Measurements from ENCODE around the gene DDX5. TPM values are rescaled to one million over a fixed set of nuclear protein-coding genes. Genes with fewer than 3 reads are reported as not detected.

DDX5 gene
- total RNA-seq, 1 experiment from 2014 or later, result 869 TPM

DNA sequence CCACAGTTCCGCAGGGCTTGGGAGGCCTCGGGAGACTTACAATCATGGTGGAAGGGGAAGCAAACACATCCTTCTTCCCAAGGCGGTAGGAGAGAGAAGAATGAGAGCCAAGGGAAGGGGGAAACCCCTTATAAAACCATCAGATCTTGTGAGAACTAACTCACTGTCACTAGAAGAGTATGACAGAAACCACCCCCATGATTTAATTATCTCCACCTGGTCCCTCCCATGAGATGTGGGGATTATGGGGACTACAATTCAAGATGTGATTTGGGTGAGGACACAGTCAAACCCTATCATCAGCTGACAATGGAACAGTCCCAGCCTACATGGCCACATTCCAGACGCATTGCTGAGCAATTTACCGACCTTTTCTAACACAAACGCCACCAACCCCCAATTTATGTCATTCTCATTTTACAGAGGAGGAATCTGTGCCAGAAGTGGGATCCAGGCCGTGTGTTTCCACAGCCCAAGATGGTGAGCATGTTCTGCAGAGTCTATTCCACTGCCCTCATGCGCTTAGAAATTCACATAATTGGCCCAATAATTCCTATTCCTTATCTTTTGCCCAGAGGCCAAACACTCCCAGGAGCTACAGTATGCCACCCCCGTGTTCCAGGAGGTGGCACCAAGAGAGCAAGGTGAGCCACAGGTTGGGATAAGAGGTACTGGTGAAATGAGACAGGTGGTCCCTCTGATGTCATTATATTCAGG, 39.9 kb downstream of the DDX5 start:
- Histone ChIP-seq H3K9ac (ENCODE audit: extremely low read depth, insufficient read length, low read length) (no peak overlapping the region), H3K27ac (ENCODE audit: insufficient read length, low read depth, low read length) (no peak overlapping the region), H3K9me3 (ENCODE audit: control insufficient read depth, low read depth, low read length) (no peaks in the 10 kb centered on the region), H3K18ac (ENCODE audit: insufficient read length, low read depth, low read length) (no peak overlapping the region), H3K4me1 (ENCODE audit: insufficient read depth, low read length) (peaks cover 4% of the 10 kb centered on the region; the same call in 1 of the 2 replicates), H2BK120ac (ENCODE audit: low read depth, low read length, poor library complexity, severe bottlenecking) (no peak overlapping the region), H3T11ph (ENCODE audit: low read length) (no peak overlapping the region), H2AK5ac (ENCODE audit: insufficient read length, low read length) (no peak overlapping the region), H4K91ac (ENCODE audit: insufficient read length, low read depth, low read length) (no peak overlapping the region), H3K23ac (ENCODE audit: insufficient read length, low read depth, low read length) (no peak overlapping the region), H3K79me2 (ENCODE audit: insufficient read depth, low read length) (no peaks in the 10 kb centered on the region), H3K4ac (ENCODE audit: low read depth, low read length) (no peak overlapping the region), H2BK20ac (ENCODE audit: low read depth, low read length, poor library complexity, severe bottlenecking) (no peak overlapping the region), H2AFZ (ENCODE audit: low read length) (no peak overlapping the region), H3K14ac (ENCODE audit: insufficient read depth, low read length) (no peak overlapping the region), H3K27me3 (ENCODE audit: insufficient read depth, low read length) (no peaks in the 10 kb centered on the region), H2BK5ac (ENCODE audit: insufficient read length, low read length) (no peak overlapping the region), H3K4me2 (ENCODE audit: insufficient read depth, insufficient read length, low read length) (no peak overlapping the region), H3K23me2 (ENCODE audit: insufficient read length, low read depth, low read length, poor library complexity, severe bottlenecking) (no peaks in the 10 kb centered on the region), H4K20me1 (ENCODE audit: control insufficient read depth, insufficient read depth, insufficient read length) (no peaks in the 10 kb centered on the region), H2BK12ac (ENCODE audit: insufficient read length, low read depth, low read length) (no peak overlapping the region), H4K8ac (replicated peaks; ENCODE audit: insufficient read length, low read depth, low read length) (no peak overlapping the region), H4K5ac (ENCODE audit: insufficient read length, low read depth, low read length) (no peak overlapping the region), H3K79me1 (ENCODE audit: insufficient read depth, low read depth, low read length, poor library complexity, severe bottlenecking) (no peaks in the 10 kb centered on the region), H2BK15ac (ENCODE audit: low read depth, low read length) (no peak overlapping the region), H3K56ac (ENCODE audit: insufficient read length, low read depth, low read length) (no peak overlapping the region)
- H3K4me3 Mint-ChIP-seq, result no peak overlapping the region
- no peak overlapping the region for H3K27ac Mint-ChIP-seq
- WGBS (ENCODE audit: extremely low coverage, insufficient read length, low lambda C conversion rate), result no CpG with 5 or more reads among the region's 9 CpGs
- H3K4me1 Mint-ChIP-seq, result peaks cover 8 to 13% of the 10 kb centered on the region in 2 experiments
- no peaks in the 10 kb centered on the region; the same call in 1 of the 2 replicates for H3K27me3 Mint-ChIP-seq (ENCODE audit: low read depth)
- DNase-seq, result no peak
- no peaks in the 10 kb centered on the region; a peak in 1 of 7 replicates for H3K36me3 Mint-ChIP-seq (ENCODE audit: insufficient read depth in 1 of 3, low read depth in 3 of 3)
- TF ChIP-seq, protein P1, sequence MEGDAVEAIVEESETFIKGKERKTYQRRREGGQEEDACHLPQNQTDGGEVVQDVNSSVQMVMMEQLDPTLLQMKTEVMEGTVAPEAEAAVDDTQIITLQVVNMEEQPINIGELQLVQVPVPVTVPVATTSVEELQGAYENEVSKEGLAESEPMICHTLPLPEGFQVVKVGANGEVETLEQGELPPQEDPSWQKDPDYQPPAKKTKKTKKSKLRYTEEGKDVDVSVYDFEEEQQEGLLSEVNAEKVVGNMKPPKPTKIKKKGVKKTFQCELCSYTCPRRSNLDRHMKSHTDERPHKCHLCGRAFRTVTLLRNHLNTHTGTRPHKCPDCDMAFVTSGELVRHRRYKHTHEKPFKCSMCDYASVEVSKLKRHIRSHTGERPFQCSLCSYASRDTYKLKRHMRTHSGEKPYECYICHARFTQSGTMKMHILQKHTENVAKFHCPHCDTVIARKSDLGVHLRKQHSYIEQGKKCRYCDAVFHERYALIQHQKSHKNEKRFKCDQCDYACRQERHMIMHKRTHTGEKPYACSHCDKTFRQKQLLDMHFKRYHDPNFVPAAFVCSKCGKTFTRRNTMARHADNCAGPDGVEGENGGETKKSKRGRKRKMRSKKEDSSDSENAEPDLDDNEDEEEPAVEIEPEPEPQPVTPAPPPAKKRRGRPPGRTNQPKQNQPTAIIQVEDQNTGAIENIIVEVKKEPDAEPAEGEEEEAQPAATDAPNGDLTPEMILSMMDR (conservative IDR thresholded peaks at IDR 0.05), result no peak
- no peaks in the 10 kb centered on the region; a peak in 1 of 5 replicates for H3K9me3 Mint-ChIP-seq
